Posterior cingulate gyrus (tissue), 11 donors: Measurements from ENCODE around the gene TBC1D22B.
"Not testable (repeated sequence)": the region's sequence is repeated elsewhere in the genome, so short reads cannot be mapped to it uniquely, and the experiment has no call there.

Experiments
- DNase-seq, 10 donors: peaks; one replicate each; pipeline versions ENCODE4 v3.0.0 to v3.0.0-alpha.2; 2020 to 2021; ENCODE audit warnings: mixed read lengths in 3 of 10
- intact Hi-C: fragments of 100-400 bp; cut with DNase I; formaldehyde crosslinking; loops from one replicate; pipeline ENCODE4 v1.15.1; 2023

The TBC1D22B gene

DNA sequence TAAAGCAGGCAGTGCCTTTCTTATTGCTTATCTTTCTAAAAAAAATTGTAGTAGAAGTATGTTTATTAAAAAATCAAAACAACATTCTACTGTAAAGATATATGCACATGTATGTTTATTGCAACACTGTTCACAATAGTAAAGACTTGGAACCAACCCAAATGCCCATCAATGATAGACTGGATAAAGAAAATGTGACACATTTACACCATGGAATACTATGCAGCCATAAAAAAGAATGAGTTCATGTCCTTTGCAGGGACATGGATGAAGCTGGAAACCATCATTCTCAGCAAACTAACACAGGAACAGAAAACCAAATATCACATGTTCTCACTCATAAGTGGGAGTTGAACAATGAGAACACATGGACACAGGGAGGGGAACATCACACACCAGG lies 40.1 kb downstream of the TBC1D22B start:
- intact Hi-C loops, result not testable (repeated sequence)

DNA sequence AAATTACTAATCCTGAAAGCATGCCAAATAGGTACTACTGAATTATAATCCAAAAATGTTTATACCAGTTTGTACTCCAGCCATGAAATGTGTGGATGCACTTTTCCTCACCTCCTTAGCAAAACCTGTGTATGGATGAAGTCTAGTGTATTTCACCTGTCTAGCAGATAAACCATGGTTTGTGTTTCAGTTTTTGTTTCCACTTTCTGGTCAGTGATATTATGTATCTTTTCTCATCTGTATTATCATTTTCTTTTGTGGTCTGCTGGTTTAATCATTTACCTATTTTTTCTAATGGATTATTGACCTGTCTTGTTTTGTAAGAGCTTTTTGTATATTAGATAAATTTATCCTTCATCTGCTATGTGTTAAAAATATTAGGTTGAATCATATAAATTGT lies 41.4 kb downstream of the TBC1D22B start:
- DNase-seq, result no peak
- intact Hi-C loops, result no loop called here

More for the DNA sequence above, 40.1 kb downstream of the TBC1D22B start:
- not testable (repeated sequence) for DNase-seq

DNA sequence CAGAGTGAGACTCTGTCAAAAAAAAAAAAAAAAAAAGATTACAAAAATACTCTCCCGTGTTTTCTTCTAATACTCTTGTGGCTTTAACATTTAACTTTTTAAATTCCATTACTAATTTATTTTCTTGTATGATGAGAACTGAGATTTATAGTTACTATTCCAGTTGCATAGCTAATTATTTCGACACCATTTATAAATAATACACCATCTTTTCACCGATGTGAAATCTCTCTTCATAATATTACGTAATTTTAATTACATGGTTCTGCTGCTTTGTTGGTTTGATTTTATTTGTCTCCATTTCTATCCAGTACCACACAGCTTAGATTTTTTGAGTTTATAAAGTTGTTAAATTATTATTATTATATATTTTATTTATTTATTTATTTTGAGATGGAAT lies 42.4 kb downstream of the TBC1D22B start:
- DNase-seq, result no peak
- intact Hi-C loops, result no loop called here

DNA sequence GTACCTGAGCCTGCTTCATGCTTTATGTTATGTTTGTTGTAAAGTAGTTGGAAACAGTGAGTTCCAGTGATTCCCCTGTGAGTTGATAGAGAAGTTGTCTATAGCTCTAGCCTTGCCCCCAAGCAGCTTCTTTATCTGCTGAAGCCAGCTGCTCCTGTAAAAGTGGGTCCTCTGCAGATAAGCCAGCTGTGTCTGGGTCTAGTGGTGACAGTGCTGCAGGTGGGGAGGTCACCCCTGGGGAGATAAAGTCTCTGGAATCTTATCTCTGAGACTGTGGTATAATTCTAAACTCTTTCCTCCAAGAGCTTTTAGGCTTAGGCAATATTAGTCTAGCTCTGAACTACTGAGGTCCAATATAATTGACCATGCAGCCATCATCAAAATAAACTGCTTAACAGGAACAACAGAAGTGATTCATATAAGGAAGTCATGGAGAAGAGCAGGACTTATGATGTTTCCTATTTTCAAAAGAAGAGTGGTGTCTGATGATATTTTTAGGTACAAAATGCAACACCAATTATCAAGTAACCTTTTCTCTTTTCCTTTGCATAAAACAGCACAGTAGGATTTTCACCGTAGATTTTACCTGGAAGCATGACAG lies 44.6 kb downstream of the TBC1D22B start:
- intact Hi-C loops, result no loop called here
- no peak for DNase-seq

DNA sequence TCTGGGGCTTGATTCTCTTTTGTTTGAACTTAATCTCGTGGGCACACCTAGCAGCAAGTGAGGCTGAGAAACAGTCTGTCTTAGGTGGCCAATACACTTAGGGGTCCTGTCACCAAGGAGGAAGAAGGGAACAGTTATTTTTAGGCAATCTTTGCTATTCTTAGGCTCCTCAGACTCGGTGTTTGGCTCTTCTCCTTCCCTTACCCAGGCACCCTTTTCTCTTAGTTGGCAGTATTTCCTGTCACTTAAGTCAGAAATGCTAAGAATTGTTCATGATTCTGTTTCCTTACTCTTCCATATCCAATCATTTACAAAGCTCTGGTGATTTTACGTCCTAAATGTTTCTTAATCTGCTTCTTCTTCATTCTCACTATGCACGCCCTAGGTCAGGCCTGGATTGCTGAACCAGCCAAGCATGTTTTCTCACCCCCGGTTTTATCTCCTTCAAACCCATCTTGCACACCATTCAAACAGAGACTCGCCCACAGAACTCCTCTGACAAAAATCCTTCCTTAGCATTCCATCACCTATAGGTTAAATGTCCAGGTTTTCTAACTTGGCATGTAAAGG lies 45.6 kb downstream of the TBC1D22B start:
- no peak for DNase-seq
- intact Hi-C loops, result no loop called here

DNA sequence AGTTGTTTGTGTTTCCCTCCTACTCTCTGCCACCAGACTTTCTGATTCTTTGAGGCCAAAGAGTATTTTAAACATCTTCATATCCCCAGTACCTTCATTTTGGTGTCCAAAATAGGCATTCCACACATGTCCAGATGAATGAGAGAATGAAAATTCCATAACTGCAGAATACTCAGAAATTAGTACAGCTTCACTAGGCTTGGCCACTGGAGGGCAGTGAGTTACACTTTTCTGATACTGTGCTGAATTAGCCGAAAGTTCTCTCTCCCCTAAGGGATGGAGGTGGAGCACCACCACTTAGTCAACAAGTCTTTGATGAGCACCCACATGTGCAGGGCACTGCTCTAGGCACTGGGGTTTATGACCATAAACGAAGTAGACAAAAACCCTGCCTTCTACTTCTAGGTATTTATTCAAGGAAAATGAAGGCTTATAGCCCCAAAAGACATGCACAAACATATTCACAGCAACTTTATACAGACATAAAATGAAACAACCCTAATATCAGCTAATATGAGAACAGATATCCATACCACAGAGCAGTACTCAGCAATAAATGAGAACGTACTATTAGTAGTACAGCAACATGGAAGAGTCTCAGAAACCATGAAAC lies 46.4 kb downstream of the TBC1D22B start:
- intact Hi-C loops, result no loop called here
- DNase-seq, result peak in 4 of 10 donors; percentile 15 to 44 (median 29)

DNA sequence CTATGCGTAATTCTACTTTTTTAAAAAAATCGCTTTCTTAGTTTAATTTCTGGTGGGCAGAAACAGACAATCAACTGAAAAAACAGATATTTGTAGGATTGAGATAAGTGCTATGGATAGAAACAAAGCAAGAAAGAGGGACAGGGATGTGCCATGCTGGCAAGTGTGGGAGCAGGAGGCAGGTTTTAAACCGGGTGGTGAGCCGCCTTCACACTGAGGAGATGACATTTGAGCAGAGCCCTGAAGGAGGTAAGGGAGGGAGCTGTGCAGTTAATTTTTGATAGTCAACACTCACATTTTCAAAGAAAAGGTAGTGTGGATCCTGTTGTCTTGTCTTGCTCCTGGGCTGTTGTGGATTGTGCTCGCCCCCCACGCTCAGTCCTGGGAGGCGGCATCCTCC lies 47.2 kb downstream of the TBC1D22B start:
- no peak for DNase-seq
- intact Hi-C loops, result no loop called here

DNA sequence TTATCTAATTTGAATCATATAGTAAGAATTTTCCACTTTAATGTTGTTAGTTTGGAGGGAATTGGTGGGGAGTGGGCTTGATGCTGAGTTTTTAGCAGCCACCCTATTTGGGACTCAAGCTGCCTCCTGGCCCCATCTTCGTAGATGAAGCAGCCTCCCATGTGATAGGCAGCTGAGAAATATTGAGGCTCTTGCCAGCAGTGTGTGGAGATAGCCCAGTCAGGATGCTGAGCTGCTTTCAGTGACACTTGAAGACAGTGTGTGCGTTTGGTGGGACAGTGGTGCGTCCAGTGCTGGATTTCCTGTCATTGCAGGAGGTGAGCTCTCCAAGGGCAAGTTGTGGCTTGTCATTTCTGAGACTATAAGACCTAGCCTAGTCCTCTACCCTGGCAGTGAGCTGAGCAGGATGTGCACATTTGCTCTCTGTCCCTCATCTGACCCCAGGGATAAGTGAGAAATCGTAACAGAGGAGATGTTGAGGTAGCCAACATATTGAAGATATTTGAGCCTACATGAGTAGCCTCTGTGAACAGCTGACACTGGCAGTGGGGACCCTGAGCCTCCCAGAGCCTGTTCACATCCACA lies 48.4 kb downstream of the TBC1D22B start:
- DNase-seq, result no peak
- intact Hi-C loops, result no loop called here

DNA sequence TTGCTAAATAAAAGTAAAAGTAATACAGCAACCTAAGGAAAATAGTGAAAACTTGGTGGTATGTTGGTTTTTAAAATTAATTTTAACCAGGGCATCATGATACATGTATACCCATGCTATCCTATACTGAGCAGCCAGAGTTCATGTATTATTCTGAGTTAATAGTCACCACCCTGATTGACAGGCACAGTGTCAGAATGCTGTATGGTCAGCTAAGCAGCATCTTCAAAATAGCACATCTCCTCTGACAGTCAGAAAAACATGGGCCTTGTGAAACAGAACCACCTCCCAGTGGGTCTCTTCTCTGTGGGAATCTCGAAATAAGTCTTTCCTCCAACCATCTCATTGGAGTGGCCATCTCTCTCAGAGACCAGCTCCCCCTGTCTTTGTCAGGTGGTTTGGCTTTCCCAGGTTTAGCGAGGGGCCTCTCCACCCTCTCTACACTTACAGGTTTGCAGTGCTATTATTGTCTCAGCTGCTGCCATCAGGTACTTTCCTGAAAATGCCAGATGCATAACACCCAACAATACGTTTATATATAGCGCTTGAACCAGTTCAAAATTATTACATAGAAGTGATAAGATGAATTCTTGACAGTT lies 49.2 kb downstream of the TBC1D22B start:
- intact Hi-C loops, result no loop called here
- DNase-seq, result no peak

DNA sequence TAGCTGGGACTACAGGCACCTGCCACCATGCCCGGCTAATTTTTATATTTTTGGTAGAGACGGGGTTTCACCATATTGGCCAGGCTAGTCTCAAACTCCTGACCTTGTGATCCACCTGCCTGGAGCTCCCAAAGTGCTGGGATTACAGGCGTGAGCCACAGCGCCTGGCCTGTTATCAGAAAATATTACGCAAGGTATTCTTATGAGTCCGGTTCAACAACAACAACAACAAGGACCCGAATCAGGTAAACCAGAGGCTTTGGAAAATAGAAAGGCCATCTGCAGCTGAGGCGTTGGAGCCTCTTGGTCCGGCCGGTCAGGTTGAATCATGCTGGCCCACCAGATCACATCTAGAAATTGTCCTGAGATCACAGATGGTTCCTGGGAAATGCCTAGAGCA lies 49.9 kb downstream of the TBC1D22B start:
- not testable (repeated sequence) for DNase-seq

DNA sequence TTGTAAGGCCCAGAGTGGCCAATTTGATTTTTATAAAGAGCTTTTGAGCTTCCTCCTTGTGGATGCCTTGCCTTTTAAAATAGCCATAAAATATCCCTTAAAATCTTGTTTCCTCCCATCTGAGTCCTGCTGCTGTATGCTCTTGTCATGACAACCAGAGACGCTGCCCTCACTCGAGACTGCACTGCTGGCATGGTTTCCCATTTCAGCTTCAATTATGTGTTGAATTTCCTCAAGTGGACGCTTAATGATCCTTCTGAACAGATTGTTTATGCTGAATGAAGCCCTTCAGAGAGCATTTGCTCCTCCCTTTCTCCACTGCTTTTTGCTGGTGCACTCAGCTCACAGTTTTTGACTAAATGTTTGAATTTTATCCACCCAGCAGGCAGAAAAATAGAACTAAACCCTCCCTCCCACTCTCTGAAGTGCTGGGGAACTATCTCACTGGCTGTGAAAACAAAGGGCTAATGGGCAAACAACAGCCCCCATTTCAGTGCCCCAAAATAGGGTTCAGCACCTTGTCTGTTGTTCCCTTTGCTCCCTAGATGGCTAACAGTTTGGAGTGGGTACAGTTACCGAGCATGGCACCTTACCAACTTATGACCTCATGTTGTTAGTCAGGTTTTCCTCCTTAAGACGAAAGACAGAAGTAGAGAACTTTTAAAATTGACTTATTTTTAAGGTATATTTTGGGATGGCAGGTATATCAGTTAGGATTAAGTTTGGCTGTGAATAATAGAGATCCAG lies 50.7 kb downstream of the TBC1D22B start:
- DNase-seq, result no peak
- intact Hi-C loops, result no loop called here

More for the DNA sequence above, 49.9 kb downstream of the TBC1D22B start:
- intact Hi-C loops, result not testable (repeated sequence)

DNA sequence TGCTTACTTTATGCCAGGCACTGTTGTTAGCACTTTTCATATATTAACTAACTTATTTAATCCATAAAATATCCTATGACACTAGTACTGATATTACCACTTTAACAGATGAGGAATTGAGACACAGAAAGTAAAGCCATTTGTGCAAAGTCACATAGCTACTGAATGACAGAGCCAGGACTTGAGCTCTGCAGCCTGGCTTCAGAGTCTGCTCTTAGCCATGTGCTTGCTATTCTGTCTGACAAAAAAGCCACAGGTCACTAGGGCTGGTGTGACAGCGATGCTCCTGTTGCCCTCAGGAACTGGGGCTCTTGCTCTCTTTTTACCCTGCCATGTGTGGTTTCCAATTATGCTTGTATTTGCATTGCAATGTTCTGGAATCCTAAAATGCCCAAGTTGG lies 51.5 kb downstream of the TBC1D22B start:
- DNase-seq, result no peak
- intact Hi-C loops, result no loop called here

DNA sequence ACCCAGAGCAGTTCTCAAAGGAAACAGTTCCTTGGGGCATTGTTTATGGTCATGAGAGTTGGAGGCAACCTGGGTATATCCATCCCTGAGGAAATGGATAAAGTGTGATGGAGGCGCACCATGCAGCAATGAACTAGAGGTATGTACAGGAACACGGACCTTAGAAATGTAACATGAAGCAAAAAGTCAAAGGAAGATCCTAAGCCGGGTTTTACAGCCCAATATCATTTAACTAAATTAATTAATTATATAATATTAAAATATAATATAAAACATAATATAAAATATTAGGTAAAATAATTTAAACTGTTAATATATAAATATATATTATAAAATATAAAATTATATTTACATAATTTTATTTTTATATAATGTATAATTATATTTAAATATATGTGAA lies 52.1 kb downstream of the TBC1D22B start:
- intact Hi-C loops, result no loop called here
- DNase-seq, result no peak

DNA sequence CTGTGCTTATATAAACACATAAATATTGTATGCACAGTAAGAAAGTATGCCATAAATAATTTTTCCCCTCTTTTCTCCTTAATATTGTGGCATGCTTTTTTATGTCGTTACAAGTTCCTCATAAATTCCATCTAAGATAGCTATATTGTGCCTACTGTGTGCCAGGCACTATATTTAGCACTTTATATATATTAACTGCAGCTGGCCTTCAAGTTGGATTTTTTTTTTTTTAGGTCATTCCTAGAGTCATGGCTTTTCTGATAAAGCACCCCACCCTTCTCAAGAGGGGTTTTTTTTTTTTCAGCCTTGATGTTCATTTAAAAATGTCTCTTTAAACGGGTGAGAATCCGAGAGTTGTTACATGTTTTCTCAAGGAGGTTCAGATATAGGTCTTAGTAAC lies 53.4 kb downstream of the TBC1D22B start:
- intact Hi-C loops, result no loop called here
- DNase-seq, result no peak

DNA sequence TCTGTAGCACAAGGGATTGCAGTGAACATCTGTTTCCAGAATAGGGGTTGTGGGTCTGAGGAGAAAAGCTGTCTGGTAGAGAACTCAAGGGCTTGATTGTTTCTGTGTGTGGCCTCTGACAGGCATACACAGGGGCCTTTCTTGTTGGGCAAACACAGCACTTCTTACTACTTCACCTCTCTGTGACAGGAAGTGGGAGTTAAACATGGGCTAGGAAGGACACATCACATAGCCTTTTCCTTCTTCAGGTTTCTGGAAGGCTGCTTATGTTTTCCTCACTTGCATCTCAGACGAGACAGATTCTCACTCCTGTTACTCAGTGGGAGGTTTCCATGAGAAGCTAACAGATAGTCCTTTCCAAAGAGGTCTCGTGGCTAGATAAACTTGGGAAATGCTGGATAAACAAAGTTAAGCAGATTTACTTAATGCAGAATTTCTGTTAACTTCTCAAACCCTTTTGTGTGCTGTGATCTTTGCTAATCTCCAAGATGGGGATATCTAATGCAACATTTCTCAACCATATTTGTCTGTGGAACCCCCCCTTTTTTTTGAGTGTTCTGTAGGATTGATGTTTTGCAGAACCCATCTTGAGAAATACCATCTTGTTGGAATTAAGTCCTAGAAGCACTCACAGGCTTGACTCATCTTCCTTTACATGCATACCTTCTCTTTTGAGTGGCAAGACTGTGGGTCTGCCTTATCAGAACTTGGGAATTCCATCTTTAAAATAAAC lies 54.3 kb downstream of the TBC1D22B start:
- intact Hi-C loops, result no loop called here
- DNase-seq, result no peak

DNA sequence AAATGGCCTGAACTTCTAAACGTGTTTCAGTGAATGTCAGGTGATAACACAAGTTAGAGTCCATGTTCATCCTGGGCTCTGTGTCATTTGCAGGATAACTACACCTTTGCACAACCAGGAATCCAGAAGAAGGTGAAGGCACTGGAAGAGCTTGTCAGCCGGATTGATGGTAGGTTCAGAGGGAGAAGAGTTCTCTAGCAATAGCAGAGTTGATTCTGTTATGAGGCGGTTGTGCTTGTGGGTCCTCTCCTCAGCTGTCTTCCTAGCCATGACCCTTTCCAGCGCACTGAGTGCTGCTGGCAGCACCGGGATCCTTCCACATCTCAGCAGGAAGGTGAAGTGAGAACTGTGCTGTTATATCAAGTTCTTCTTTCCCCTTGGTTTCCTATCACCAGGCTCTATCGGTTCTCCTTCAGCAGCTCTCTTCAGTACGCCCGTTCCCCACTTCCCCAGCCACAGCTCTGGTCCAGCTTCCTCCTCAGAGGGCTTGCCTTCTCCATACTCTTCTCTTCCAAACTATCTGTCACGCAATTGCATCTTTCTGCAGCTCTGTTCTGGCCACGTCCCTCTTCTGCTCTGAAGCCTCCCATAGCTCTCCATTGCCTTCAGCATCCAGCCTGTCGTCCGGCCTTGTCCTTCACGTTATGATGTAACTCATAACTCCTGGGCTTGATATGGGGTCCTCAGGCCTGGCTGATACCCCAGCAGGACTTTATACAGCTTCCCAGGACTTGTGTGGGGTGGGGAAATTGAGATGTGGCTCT lies 56.3 kb downstream of the TBC1D22B start:
- DNase-seq, result no peak
- intact Hi-C loops, result no loop called here

DNA sequence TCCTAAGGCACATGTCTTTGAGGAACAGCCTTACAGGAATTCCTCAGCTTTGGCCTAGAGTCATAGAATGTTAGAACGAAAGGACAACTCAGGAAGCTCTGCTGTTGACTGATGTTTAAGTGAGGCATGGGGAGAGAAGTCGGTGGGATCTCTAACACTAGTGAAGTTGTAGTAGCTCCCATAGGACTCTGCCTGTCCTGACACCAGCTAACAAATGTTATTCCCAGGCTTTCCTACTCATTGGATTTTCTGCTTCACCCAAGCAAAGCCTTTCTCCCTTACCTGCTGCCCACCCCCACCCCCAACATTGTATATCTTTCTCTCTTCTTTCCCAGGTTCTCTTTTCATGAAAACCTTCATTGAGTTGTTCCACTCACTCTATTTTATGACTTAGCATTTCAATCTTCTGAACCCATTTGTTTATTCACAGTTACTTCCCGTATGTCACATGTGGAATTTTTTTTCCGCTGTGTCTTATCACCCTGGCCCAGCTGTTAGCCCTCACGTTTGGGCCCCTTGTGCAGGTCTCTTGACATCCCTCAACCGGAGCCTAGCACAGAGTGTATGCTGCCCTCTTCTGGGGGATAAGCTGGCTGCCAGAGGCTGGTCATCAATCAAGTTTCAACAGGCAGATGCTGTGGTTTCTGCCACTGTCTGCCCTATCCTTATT lies 57.0 kb downstream of the TBC1D22B start:
- intact Hi-C loops, result no loop called here
- peak in 3 of 10 donors; percentile 30 to 45 (median 30) for DNase-seq

DNA sequence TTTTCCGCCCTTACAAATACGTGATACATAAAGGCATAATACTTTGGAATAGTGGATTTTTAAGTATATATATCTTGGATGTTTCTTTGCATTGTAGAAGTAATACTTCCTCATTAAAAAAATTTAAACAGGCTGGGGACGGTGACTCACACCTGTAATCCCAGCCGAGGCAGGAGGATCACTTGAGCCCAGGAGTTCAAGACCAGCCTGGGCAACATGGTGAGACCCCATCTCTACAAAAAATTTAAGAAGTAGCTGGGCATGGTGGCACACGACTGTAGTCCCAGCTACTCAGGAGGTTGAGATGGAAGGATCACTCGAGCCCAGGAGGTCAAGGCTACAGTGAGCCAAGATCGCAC lies 57.6 kb downstream of the TBC1D22B start:
- no peak for DNase-seq
- intact Hi-C loops, result no loop called here

DNA sequence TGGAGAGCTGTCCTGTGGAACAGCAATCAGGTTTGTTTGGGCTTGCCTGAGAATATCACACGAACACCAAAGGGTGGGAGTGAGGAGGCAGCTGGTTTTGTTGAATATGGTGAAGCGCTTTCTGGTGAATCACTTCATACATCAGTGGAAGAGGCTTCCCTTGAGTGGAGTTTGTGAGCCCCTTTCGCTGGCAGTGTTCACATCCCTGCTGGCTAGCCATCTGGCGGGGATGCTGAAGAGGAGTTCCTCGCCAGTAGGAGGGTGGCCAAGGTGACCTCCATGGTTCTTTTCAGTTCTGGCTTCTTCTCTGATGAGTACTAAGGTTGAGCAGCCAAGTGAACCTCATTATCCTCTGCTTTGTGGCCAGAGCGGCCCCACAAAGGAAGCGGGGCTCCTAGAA lies 58.5 kb downstream of the TBC1D22B start:
- intact Hi-C loops, result no loop called here
- DNase-seq, result peak in 5 of 10 donors; percentile 22 to 87 (median 67)
